GM21717 (cell line): ENCODE data around the gene ZNF165.
"Not testable (repeated sequence)": the region's sequence is repeated elsewhere in the genome, so short reads cannot be mapped to it uniquely, and the experiment has no call there.

Source experiments
- ATAC-seq: cut with Tn5 transposase; IDR thresholded peaks from one replicate; pipeline ENCODE4 v1.9.1; 2021; ENCODE audit warnings: mild to moderate bottlenecking, moderate library complexity; ENCODE audit not compliant: unreplicated experiment

ZNF165 gene

DNA sequence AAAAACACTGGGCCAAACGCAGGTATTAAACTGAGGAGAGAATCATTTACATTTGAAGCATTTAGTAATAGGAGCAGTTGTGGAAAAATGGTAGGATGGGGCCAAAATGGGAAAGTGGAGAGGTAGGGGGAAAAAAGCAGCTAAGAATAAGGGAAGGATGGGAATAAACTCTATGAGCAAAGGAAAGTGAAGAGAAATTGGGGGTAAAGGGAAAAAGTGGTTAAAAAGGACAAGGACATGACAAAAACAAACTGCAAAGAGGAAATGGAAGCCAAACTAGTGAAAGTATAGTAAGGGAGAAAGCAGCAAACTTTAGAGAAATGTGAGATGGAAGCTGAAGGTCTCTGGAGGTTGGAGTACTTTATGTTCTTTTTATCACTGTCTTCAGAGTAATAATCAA is 37.8 kb downstream of the ZNF165 start:
- ATAC-seq = no peak

DNA sequence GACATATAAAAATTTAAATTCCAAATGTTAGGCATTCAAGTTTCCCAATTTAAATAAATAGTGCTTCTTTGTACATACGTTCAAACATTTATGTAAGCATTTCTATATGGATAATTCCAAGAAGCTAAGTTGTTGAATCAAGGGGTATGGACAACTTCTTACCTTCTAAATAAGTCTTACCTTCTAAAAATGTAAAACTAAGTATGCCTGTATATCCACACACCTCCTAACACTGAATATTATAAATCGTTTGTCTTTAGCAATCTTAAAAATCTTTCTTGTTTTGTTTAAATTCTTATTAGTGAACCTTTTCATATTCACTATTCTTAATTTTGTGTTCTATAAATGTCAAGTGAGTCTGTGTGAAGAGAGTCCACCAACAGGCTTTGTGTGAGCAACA is 41.5 kb downstream of the ZNF165 start:
- ATAC-seq = no peak

DNA sequence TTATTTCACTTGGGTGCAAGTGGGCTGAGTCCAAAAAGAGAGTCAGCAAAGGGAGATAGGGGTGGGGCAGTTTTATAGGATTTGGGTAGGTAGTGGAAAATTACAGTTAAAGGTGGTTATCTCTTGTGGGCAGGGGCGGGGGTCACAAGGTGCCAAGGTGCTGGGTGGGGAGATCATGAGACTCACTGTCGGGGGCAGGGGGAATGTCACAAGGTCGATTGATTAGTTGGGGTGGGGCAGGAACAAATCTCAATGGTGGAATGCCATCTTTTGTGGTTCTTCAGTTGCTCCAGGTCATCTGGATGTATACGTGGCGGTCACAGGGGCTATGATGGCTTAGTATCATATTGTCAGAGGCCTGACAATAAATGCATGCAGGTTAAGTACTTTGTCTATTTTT is 41.9 kb downstream of the ZNF165 start:
- ATAC-seq = not testable (repeated sequence)

DNA sequence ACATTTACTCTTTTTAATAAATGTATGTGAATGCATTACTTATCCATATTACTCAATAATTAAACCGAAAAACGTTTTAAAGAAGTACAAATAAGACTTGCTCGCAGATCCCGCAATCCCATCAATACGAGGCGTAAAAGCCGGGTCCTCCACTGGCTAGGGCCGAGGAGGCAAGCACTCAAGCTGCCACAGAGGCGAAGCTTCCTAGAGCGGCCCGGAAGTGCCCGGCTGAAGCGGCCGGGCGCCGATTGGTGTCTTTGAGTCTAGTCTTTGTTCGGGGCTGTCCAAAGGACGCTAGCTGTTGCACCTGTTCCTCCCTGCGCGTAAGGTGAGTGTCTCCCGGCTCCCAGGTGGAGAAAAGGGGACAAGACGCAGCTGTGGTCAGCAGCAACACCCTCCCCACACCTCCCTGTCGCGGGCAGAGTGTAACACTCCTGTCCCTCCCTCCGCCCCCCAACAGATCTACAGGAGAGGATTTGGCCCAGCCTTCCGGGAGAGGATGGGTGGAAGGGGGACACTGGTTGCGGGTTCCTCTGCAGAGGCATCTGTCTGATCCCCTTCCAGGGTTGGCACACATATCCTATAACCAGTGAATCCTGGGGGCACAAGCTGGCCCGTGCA is 44.1 kb downstream of the ZNF165 start, which contains the start of gene ZSCAN16:
Gene ZSCAN16 (plus strand): TSS at position 260 of the 621 bp plus-strand sequence. CDS start 835 bp downstream, outside the sequence.
- ATAC-seq = peak; percentile 95

DNA sequence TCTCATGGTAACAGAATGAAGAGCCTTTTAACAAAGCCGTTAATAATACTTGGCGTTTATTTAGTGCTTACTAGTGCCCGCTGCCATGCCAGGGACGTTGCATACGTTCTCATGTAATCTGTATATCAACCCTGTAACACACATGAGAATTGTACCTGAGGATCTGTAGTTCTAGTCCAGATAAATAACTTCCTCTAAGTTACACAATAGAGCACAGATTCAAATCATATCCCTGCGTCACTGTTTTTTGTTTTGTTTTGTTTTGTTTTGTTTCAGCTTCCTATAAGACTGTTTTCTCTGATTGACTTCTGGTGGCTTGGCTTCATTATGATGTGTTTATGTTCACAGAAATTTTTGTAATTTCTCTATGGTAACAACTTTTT is 44.6 kb downstream of the ZNF165 start:
- ATAC-seq = peak; percentile 4

DNA sequence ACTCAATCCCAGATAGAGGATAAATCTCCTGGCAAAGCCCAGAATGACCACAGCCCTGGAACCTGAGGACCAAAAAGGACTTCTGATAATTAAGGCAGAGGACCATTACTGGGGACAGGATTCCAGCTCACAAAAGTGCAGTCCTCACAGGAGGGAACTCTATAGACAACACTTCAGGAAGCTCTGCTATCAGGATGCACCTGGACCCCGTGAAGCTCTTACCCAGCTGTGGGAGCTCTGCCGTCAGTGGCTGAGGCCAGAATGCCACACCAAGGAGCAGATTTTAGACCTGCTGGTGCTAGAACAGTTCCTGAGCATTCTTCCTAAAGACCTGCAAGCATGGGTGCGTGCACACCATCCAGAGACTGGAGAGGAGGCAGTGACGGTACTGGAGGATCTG is 45.0 kb downstream of the ZNF165 start:
- no peak for ATAC-seq

DNA sequence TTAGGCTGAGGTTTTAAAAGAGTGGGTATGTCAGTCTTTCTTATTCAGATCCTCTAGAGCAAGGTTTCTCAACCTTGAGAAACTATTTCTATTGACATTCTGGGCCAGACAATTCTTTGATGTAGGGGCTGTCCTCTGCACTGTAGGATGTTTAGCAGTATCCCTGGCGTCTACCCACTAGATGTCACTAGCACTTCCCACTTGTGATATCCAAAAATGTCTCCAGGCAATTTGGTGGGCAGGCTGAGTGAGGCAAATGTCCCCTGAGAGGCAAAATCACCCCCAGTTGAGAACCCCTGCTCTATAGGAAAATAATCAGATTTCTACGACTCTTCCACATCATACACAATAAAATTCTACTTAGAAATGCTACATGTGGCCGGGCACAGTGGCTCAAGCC is 53.6 kb downstream of the ZNF165 start:
- ATAC-seq = no peak

DNA sequence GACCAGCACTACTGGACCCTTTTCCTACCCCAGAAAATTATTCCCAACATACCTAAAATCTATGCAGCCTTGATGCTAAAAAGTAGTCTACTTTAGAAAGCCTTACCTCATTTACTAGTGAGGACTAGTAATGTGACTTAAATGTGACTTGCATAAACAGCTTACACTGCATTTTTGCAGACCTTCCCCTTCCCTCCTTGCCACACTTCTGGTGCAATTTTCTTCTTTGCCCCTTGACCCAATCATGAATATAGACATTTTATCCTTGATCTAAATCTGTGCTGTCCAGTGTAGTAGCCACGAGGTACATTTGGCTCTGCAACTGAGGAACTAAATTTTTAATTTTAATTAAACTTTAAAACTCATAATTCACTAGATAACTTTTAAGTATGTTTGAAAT is 54.3 kb downstream of the ZNF165 start:
- no peak for ATAC-seq

DNA sequence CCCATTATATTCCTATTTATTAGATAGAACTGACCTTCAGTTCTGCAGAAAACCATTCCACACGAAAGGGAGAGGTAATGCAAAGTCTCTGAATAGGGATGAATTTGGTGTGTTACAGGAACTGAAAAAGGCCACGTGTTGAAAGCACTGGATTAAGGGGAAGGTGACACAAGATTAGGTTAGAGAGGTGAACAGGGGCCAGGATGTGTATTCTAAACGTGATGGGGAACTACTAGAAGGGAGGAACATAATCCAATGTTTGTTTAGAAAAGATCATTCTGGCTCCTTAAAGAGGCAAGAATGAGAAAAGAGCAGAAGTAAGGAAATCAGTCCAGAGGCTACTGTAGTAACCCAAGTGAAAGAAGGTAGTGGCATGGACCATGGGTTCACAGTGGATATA is 55.0 kb downstream of the ZNF165 start:
- no peak for ATAC-seq

DNA sequence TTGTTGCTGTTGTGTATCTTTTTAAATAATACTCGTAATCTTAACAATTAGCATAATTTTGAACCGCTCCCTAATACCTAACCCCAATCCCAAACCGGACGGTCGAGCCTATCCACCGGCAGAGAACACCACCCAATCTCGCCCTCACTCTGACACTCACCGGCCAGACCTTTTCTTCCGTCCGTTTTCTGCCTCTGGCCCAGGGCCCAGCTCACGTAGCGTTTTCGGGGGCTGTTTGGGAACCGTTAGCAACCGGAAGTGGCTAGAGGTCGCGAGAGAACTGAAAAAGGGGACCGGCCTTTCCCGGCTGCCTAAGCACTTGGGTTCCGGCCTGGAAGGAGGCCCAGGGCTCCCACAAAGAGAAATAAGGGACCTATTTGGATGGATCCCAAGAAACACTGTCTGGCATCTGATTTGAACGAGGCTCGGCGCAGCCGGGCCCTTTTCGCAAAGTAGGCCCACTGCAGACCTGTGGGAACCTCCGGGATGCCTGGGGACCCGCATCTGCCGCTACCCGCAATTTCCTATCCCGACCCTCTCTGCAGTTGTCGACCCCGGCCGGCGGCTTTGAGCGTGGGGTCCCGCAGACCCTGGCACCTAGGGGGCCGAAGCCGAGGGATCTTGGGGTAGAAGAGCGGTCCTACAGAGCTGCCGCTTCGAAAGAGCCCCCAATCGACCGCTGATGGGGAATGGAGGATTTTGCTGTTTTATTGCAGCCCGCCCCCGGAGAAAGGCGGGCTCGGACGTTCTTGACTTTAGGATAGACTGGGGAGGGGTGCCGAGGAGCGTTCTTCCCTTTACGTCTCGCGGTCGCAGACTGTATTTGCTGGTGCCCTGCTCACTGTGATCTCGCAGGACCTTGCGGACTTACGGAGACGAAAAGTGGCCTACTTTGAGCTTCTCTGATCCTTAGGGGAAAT is 56.5 kb downstream of the ZNF165 start:
- ATAC-seq = peak; percentile 61

DNA sequence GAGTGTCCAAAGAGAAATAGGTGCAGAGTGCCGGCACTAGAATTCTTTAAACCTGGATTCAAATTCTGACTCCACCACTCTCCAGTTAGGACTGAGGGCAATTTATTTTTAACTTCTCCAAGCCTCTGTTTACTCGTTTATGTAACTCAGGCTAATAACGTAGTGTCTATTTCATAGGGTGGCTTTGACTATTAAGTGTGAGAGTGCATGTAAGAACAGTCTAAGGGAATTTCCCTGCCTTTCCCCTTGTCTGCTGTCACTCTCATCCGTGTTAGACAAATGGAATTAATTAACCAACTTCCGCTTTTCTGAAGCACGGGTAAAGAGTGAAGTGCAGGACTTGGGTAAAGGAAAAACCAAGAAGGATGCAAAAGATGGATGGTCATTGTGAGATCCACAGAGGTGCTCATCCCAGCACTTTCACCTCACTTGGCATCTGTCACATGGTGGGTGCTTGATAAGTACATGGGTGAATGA is 57.2 kb downstream of the ZNF165 start:
- ATAC-seq = peak; percentile 33
